Heart left ventricle (tissue), 13 donors: Measurements from ENCODE around the gene SDR42E2.

ENCODE experiments used
- CTCF ChIP-seq, 12 donors: fragments of 200-600 bp; sonication (generic) in 4 of 12; IDR thresholded peaks; one replicate each; pipeline versions ENCODE4 v1.5.0 to v1.8.0; 2018 to 2022; ENCODE audit warnings: antibody characterized with exemption in 12 of 12, mild to moderate bottlenecking in 5 of 12
- POLR2A ChIP-seq, 2 donors: fragments of 450-650 bp; IDR thresholded peaks; one replicate each; pipeline ENCODE4 v1.6.1; 2017; ENCODE audit warnings: antibody characterized with exemption in 2 of 2, mild to moderate bottlenecking in 2 of 2, moderate library complexity in 2 of 2
- donor health status: ischemic (EF 13 %, LVEDD 7.1; RV severe dilation, severe dysfunction).
- donor health status: DM: no; HTN: yes; CAD: no.
- donor health status: DM: no; HTN: no; CAD: no.
- donor health status: ischemic (EF 25% LVEDD 6.9; RV normal size, moderate dysfunction).
- donor health status: ischemic (EF 25% LVEDD 5.7; RV mildly dilated, moderate dysfunction).
- donor health status: ischemic (EF 35%, LVEDD 5.7; RV mildly dilated, moderate dysfunction).
- donor health status: nonischemic (EF 11% LVEDD 7.7; RV severe dilation, severe dysfunction).
- donor health status: DM: yes; HTN: yes; CAD: no.
- donor health status: PGD.
- donor health status: ischemic (EF 29% LVEDD 5.4; RV normal size, mild dysfunction).
- donor health status: nonischemic (EF 23%, LVEDD 6.1; RV moderate dilation, normal function).

- TF ChIP-seq POLR2A (IDR thresholded peaks at IDR 0.05) = no peak
- no peak for TF ChIP-seq CTCF (IDR thresholded peaks at IDR 0.05)
Observed at GRCh38 chr16:22186517-22186916, 24.2 kb downstream of the SDR42E2 start.
